Fibroblast of skin of back (primary cell): ENCODE data around the gene KCNH6. TPM values are rescaled to one million over a fixed set of nuclear protein-coding genes. Genes with fewer than 3 reads are reported as not detected.

ENCODE experiments used
- DNase-seq: peaks from one replicate; pipeline ENCODE4 v3.0.0-alpha.2; 2013
- polyA plus RNA-seq, 2 experiments: library from polyadenylated mRNA; unstranded; fragments of 120-200 nt; gene quantifications; one replicate each; pipeline ENCODE4 v1.2.1, GENCODE V29; 2013; ENCODE audit not compliant: insufficient read length in 2 of 2

The KCNH6 gene, protein sequence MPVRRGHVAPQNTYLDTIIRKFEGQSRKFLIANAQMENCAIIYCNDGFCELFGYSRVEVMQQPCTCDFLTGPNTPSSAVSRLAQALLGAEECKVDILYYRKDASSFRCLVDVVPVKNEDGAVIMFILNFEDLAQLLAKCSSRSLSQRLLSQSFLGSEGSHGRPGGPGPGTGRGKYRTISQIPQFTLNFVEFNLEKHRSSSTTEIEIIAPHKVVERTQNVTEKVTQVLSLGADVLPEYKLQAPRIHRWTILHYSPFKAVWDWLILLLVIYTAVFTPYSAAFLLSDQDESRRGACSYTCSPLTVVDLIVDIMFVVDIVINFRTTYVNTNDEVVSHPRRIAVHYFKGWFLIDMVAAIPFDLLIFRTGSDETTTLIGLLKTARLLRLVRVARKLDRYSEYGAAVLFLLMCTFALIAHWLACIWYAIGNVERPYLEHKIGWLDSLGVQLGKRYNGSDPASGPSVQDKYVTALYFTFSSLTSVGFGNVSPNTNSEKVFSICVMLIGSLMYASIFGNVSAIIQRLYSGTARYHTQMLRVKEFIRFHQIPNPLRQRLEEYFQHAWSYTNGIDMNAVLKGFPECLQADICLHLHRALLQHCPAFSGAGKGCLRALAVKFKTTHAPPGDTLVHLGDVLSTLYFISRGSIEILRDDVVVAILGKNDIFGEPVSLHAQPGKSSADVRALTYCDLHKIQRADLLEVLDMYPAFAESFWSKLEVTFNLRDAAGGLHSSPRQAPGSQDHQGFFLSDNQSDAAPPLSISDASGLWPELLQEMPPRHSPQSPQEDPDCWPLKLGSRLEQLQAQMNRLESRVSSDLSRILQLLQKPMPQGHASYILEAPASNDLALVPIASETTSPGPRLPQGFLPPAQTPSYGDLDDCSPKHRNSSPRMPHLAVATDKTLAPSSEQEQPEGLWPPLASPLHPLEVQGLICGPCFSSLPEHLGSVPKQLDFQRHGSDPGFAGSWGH
- not detected for polyA plus RNA-seq (2013, experiment 1 of 2; ENCODE audit: insufficient read length)
- polyA plus RNA-seq (2013, experiment 2 of 2; ENCODE audit: insufficient read length): not detected

DNA sequence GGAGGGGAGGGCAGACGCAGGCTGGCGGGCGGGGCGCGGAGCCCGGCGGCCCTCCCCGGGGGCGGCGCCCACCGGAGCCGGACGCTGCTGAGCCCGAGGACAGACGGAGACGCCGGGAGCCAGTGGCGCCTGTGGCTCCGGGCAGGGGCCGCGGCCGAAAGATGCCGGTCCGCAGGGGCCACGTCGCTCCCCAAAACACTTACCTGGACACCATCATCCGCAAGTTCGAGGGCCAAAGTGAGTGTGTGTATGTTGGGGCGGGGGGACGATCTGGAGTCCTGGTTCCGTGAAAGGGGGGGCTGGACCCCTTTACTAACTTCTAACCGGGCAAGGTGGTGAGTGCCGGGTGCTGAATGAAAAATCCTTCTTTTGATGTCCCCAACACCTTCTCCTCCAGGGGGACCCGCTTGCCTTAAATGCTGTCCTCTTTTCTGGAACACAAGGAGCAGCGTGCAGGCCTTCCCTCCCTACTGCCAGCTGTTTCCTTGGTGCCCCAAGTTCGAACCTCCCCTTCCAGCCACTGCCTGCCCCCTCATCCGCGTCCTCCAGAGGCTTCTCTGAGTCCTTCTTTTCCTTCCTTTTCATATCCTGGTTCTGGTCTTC is at the start of gene KCNH6:
KCNH6 (plus strand) TSS at position 106 of the 603 bp plus-strand sequence; CDS start at position 162, 56 bp downstream.
- no peak for DNase-seq

DNA sequence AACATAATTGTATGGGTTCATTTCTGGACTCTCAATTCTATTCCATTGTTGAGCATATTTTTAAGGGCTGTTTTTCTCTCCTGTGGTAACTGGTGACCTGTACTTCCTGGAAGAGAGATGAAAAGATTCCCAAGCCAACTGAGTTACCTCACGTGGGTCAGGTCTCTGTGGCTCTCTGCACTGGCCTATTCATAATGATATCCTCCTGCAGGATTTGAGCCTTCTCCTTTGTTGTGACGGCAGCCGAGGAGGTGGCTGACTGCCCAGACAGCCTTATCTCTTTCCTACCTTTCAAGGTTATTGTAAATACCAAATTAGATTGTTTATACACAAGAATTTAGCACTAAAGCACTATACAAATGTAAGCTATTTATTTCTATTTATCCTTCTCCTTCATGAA is 49.0 kb upstream of the KCNH6 start:
- DNase-seq: no peak

DNA sequence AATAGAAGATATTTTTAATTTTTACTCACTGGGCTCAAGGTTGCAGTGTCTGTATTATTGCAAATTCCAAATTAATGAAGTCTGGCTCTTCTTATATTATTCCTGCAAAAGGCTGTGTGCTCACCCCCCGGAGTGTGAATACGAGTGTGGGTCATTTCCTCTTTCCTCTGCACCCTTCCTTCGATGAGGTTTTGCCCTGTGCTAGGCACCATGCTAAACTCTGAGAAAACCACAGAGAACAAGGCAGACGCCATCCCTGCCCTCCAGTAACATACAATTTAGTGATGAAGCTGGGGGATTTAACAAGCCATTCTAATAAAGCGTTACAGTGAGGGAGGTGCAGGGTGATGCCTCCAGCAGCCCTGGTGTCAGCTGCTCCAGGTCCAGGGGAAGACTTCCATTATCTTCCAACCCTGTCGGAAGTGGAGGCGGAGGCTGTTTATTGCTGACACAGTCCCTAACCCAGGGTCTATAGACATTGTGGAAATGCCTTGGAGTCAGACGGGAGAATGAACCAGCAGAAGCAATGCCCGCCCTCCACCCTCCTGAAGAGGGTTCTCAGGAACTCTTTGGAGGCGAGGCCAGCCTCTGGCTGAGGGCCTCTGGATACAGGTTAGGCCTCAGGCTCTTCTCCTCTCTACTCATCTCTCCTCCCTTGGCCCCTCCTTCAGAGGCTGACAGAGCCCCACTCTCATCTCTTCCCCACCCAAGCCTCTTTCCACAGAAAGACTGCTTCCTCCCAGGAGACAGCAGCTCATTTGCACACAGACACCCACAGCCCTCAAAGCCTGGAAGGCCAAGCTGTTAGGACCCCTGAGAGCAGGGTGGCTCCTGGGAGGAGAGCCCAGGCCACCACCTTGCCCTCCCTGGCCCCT is 48.3 kb upstream of the KCNH6 start:
- no peak for DNase-seq

DNA sequence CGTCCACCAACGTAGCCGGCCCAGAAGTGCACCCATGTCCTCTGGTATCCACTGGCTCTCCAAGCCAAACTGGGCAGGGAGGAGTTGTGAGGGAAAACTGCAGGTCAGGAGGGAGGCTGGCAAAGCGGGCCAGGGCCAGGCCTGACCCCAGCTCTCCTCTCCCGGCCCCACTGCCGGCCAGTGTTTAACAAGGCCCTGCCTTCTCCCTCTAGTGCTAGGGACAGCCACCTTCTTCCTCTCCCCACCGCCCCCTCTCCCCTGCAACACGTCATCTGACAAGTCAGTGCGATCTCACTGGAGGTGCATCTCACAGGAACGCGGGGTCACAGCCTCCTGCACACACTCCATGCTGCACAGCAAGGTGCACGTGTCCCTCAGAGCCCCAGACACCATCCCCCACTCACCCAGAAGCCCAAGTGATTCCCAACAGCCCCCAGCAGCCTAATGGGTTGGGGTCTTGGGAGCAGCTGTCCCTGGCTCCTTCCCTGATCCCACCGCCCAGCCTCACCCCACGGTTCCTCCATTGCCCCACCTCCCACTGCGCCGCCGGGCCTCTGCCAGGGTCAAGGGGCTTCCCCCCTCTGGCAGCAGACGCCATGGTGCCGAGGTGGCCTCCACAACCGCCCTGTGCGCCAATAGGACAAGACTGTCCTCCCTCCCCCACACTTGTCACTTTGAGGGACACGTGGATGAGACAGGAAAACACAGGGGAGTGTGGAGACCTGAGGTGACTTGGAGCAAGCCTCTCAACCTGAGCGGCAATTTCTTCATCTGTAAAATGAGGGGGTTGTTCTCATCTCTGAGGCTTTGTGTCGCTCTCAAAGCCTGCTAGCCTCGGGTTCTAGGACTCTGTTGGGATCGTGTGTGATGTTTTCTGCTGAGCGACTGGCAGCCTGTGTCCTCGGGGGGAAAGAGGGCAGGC is 47.4 kb upstream of the KCNH6 start:
- DNase-seq: no peak

DNA sequence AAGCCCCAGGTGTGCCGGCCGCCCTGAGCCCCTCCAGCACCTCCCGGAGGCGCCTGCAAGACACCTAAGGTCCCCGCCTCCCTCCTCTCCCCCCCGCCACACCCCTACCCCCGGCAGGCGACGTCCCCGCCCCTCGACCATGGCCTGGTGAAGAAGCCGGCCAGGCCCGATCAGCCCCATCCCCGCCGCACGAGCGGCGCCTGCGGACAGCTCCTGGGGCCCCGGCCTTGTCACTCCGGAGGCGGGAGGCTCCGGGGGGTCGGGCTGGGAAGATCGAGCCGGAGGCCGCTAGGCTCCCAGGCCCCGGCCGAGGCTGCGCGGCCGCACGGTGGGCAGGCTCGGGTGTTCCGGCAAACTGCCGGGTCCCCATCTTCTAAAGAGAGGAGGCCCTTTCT is 46.7 kb upstream of the KCNH6 start:
- no peak for DNase-seq

DNA sequence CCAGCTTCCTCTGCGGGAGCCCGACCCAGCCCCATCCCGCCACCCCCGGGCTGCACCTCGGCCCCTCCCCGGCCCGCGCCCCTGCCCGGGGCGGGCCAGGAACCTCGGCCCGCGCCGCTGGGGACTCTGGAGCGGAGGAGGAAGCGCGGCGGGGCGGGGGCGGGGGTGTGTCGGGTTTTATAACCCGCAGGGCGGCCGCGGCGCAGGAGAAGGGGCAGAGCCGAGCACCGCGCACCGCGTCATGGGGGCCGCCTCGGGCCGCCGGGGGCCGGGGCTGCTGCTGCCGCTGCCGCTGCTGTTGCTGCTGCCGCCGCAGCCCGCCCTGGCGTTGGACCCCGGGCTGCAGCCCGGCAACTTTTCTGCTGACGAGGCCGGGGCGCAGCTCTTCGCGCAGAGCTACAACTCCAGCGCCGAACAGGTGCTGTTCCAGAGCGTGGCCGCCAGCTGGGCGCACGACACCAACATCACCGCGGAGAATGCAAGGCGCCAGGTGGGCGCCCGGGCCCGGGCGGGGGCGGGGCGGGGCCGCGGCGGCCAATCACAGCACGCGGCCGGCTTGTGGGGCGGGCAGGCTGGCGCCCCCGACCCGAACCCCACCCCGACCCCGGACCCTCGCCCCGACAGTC is 46.2 kb upstream of the KCNH6 start, which contains the start of gene ACE:
ACE (plus strand) TSS at position 208 of the 626 bp plus-strand sequence; CDS start at position 242, 34 bp downstream.
- no peak for DNase-seq

DNA sequence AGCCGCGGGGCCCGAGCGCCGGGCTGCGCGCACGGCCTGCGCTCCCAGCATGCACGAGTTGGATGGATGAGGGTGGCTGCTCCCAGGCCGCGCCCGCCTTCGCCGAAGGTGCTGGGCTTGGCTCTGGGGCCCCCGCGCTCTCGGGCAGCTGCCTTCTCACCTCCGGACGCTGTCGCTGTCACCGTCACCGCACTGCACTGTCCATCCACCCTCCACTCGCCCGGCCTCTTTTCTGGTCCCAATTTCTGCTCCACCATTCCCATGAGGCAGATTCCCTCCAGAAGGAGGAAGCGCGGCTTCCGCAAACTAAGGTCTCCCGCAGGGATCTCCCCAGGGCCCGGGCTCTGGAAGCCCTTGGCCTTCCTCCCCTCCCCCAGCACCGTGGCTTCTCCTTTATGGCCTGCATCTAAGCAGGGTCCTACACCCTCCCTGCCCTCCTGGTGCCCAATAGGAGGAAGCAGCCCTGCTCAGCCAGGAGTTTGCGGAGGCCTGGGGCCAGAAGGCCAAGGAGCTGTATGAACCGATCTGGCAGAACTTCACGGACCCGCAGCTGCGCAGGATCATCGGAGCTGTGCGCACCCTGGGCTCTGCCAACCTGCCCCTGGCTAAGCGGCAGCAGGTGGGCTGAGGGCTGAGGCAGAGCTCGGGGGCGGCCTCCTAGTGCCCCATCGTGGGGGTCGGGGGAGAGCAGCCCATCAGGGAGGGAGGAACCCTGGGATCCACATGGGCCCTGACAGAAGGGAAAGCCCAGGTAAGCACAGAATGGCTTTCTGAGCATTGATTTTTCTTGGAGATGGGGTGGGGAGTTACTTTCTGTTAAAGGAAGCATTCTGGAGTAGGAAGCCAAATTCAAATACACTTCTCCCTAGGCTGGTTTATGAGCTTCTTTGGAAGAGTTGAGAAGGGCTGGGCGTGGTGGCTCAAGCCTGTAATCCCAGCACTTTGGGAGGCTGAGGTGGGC is 45.4 kb upstream of the KCNH6 start:
- no peak for DNase-seq

DNA sequence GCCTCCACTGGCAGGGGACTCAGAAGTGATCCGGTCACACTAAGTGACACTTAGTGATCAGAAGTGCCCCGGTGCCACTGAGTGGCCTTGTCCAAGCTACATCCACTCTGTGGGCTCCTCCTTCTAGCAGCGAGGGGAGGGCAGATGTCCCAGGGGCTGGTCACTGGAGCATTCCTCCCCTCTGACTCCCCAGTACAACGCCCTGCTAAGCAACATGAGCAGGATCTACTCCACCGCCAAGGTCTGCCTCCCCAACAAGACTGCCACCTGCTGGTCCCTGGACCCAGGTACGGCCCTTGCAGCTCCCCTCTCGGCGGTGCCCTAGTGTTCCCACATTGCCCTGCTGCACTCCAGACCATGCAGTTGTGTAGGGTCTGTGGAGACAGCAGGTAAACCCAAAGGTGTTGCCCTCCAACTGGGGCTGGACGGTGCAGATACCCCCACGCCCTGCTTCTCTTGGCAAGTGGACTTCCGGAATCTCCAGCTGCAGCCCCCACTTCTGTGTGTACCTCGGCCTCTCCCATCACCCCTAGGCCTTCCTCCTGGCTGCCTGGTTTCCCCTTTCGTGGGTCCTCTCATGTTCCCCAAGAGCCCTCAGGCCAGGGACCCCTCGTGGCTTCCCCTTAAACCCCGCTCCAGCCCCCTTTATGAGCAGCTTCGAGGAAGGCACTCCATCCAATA is 44.2 kb upstream of the KCNH6 start:
- DNase-seq: peak; percentile 92

DNA sequence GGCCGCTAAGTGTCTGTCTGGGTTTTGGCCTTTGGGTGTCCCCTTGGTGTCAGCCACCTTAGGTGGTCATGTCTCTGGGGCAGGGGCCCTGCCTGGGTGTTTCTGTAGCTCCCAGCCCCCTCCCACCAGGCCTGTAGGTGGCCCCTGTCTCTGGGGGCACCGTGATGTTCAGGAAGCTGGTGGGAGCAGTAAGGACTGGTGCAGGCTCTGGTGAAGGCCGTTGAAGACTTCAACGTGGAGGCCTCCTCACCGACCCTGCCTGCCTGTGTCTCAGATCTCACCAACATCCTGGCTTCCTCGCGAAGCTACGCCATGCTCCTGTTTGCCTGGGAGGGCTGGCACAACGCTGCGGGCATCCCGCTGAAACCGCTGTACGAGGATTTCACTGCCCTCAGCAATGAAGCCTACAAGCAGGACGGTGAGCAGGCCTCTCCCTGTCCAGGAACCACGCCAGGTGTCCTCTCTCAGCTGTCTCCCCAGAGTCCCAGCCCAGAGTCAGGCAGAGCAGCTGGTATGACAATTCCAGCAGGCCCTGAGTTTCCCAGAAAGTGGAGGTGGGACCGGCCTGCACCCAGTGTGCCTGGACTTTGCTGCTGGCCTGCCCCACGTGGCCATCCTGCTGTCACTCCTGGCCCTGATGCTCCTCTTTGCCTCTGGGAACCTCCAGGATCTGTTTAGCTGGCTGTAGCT is 43.5 kb upstream of the KCNH6 start:
- no peak for DNase-seq

DNA sequence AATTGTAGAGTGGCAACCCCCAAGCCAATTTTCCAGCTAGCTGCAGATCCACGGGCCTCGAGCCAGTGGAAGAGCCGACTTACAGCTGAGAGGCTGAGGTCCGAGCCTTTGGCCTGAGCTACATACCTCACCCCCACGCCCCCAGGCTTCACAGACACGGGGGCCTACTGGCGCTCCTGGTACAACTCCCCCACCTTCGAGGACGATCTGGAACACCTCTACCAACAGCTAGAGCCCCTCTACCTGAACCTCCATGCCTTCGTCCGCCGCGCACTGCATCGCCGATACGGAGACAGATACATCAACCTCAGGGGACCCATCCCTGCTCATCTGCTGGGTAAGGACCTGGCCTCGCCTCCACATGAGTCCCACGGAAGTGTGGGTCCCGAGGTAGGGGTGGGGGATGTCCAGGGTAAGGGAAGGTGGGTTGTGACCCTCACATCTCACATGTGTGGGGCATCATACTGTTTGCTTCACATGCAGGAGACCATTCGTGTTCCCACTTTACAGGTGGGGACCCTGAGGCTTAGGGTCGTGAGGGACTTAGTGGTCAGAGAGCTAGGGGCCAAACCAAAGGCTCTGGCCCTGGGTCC is 42.9 kb upstream of the KCNH6 start:
- no peak for DNase-seq

DNA sequence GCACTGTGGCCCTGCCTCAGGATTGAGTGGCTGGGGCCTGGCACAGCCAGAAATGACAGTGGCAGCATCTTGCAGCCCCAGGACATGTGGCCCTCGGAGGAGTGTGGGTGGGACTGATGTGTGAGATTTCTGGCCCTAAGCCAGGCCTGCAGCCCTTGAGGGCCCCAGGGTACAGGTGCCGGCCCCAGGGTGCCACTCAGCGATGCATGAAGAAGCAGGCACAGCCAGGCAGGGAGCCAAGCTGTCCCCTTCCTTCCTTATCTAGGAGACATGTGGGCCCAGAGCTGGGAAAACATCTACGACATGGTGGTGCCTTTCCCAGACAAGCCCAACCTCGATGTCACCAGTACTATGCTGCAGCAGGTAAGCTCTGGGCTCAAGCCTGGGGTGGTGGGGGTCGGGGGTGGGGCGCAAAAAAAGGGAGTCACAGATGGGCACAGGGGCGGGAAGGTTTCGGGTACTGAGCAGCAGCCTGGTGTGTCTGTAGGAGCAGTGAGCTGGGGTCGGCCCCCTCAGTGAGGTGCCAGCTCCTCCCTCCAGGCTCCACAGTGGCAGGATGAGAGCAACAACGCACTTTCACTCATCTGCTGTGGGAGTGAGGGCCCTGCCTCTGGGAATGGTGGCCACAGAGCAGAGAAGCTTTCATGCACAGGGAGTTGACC is 42.2 kb upstream of the KCNH6 start:
- DNase-seq: no peak

DNA sequence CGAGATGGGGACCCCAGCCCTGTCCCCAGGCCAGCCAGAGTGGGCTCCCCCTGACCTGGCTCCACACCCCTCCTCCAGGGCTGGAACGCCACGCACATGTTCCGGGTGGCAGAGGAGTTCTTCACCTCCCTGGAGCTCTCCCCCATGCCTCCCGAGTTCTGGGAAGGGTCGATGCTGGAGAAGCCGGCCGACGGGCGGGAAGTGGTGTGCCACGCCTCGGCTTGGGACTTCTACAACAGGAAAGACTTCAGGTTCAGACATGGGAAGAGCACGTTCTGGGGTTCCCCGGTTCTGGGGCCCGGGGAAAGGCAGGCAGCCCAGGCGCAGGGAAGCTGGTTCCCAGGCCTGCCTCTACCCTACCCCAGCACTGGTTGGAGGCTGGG is 41.7 kb upstream of the KCNH6 start:
- DNase-seq: no peak

DNA sequence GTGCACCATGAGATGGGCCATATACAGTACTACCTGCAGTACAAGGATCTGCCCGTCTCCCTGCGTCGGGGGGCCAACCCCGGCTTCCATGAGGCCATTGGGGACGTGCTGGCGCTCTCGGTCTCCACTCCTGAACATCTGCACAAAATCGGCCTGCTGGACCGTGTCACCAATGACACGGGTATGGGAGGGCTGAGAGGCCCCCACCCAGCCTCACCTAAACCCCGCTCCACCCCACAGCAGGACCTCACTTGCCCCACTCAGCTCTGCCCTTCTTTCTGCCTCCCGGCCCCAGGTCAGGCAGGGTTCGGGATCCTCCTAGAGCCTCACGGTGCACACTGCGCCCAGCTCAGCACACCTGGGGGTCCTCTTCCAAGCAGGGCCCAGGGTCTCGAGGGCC is 40.6 kb upstream of the KCNH6 start:
- no peak for DNase-seq

DNA sequence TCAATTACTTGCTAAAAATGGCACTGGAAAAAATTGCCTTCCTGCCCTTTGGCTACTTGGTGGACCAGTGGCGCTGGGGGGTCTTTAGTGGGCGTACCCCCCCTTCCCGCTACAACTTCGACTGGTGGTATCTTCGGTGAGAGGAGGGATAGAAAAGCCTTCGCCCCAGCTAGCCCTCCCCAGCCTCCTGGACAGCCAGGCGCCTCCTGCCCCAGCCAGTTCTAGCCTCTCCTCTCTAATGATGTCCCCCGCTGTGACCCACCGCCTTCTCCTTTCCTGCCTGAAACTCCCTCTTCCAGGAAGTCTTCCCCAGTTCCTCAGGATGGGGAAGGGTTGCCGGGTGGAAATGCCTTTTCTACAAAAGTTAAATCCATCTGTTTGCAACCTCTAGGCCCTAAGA is 40.1 kb upstream of the KCNH6 start:
- no peak for DNase-seq

DNA sequence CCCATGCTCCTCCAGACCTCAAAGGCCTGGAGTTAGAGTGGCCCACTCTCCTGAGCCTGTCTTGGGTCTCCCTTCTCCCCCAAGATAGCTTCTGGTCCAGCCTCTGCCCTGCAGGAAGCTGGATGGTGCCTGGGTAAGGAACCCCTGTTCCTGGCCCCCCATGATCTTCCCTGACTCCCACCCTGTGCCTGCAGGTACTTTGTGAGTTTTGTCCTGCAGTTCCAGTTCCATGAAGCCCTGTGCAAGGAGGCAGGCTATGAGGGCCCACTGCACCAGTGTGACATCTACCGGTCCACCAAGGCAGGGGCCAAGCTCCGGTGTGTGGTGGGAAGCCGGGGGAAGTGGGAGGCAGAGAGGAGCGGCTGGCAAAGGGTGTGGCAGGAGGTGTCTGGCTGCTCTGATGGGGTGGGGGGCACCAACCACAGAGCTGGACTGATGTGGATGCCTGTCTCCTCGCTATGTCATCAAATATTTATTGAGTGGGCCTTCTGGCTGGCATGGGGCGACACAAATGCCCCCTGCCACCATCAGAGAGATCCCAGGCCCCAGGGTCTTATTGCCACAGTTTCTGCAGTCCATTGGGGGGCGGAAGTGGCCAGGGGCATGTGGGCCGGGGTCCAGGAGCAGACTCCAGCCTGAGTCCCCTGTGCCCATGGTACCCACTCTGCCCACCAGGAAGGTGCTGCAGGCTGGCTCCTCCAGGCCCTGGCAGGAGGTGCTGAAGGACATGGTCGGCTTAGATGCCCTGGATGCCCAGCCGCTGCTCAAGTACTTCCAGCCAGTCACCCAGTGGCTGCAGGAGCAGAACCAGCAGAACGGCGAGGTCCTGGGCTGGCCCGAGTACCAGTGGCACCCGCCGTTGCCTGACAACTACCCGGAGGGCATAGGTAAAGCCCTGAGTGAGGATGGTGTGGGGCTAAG is 39.2 kb upstream of the KCNH6 start:
- no peak for DNase-seq
